GM12865 (cell line): ENCODE data around the gene NBAS.

Source experiments
- DNase-seq: peaks from one replicate; pipeline ENCODE4 v3.0.0; 2010; ENCODE audit warnings: low read depth
- H3K4me3 ChIP-seq: 2 replicates; pipeline ENCODE4 v1.5.1; 2011; ENCODE audit warnings: mild to moderate bottlenecking, low read depth, low read length, control low read depth
- CTCF ChIP-seq: IDR thresholded peaks from 2 replicates; pipeline ENCODE4 v1.5.1; 2011; ENCODE audit warnings: low read length, control low read depth, low read depth, inconsistent platforms; ENCODE audit not compliant: insufficient read depth; ENCODE audit errors: missing control alignments

The NBAS gene

GRCh38 chr2:15127301-15127700 lies 433.8 kb downstream of the NBAS start:
- TF ChIP-seq CTCF, result no peak
- no peak overlapping the region for H3K4me3 ChIP-seq
- no peak for DNase-seq

- no peak for TF ChIP-seq CTCF
- no peak overlapping the region for H3K4me3 ChIP-seq
- no peak for DNase-seq
Measured at GRCh38 chr2:15126373-15126772, 434.8 kb downstream of the NBAS start.

- TF ChIP-seq CTCF, result no peak
- H3K4me3 ChIP-seq, result no peak overlapping the region
- DNase-seq, result no peak
Measured at GRCh38 chr2:15122915-15123314, 438.2 kb downstream of the NBAS start.

GRCh38 chr2:15120631-15121030 lies 440.5 kb downstream of the NBAS start:
- no peak overlapping the region for H3K4me3 ChIP-seq
- DNase-seq, result no peak
- no peak for TF ChIP-seq CTCF

GRCh38 chr2:15119722-15120175 lies 441.4 kb downstream of the NBAS start:
- no peak overlapping the region for H3K4me3 ChIP-seq
- no peak for DNase-seq
- TF ChIP-seq CTCF, result no peak

- no peak for DNase-seq
- no peak overlapping the region for H3K4me3 ChIP-seq
- TF ChIP-seq CTCF, result no peak
Measured at GRCh38 chr2:15117409-15118050, 443.6 kb downstream of the NBAS start.
